HG03354 (cell line): ENCODE data around the gene FAM162A.

Source experiments
- ATAC-seq: cut with Tn5 transposase; IDR thresholded peaks from one replicate; pipeline ENCODE4 v1.9.1; 2021; ENCODE audit warnings: mild to moderate bottlenecking; ENCODE audit not compliant: unreplicated experiment, poor library complexity, severe bottlenecking

The FAM162A gene, protein sequence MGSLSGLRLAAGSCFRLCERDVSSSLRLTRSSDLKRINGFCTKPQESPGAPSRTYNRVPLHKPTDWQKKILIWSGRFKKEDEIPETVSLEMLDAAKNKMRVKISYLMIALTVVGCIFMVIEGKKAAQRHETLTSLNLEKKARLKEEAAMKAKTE

GRCh38 chr3:122383771-122384697 lies at the start of gene FAM162A:
TSS of gene FAM162A (plus strand) at chr3:122384182. CDS start at chr3:122384266, 84 bp downstream.
- ATAC-seq: peak; percentile 92

DNA sequence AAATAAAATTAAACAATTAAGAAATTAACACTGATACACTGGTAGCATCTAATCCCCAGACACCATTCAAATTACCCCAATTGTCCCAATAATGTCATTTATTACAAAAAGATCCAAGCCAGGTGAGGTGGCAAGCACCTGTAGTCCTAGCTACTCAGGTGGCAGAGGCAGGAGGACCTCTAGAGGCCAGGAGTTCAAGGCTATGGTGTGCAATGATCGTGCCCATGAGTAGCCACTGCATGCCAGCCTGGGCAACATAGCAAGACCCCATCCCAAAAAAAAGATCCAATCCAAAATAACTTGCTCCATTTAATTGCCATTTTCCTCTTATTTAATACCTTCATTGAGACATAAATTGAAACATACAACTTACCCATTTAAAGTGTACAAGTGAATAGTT lies 41.2 kb upstream of the FAM162A start:
- ATAC-seq: no peak

DNA sequence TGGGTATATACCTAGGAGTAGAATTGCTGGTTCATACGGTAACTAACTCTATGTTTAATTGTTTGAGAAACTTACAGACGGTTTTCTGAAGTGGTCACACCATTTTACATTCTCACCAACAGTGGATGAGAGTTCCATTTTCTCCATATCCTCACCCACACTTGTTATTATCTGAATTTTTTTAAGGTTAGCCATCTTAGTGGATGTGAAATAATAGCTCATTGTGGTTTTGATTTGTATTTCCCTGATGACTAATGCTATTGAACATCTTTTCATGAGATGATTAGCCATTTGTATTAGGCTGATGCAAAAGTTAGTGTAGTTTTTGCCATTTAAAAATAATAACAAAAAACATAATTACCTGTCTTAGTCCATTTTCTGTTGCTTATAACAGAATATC lies 40.3 kb upstream of the FAM162A start:
- no peak for ATAC-seq

DNA sequence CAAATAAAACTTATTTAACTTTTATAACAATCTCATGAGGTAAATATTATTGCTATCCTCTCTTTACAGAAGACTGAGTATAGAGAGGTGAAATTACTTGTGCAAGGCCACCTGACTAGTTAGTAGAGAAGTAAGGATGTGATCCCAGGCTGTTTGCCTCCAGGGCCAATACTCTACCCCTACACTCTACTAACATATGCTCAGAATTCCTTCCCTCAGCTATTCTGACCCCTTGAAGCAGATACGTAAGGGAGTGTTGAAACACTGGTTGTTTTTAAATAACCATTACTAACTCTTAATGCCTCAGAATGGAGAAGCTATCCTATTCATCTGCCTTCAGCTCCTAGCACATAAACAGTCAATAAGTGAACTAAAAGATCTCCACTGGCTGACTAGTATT lies 34.8 kb upstream of the FAM162A start:
- no peak for ATAC-seq

DNA sequence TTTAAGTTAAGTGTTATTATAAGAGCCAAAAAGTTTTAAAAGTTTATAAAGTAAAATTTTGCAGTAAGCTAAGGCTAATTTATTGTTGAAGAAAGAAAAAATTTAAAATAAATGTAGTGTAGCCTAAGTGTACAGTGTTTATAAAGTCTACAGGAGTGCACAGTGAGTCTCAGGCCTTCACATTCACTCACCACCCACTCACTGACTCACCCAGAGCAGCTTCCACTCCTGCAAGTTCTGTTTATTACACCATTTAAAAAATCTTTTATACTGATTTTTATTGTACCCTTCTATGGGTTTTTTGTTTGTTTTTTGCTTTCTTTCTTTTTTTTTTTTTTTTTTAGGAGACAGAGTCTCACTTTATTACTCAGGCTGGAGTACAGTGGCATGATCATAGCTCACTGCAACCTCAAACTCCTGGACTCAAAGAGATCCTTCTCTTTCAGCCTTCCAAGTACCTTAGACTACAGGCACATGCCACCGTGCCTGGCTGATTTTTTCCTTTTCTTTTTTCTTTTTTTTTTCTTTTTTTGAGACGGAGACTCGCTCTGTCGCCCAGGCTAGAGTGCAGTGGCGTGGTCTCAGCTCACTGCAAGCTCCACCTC lies 33.1 kb upstream of the FAM162A start:
- ATAC-seq: no peak

- ATAC-seq: no peak
Observed at GRCh38 chr3:122351612-122352011, 32.4 kb upstream of the FAM162A start.

DNA sequence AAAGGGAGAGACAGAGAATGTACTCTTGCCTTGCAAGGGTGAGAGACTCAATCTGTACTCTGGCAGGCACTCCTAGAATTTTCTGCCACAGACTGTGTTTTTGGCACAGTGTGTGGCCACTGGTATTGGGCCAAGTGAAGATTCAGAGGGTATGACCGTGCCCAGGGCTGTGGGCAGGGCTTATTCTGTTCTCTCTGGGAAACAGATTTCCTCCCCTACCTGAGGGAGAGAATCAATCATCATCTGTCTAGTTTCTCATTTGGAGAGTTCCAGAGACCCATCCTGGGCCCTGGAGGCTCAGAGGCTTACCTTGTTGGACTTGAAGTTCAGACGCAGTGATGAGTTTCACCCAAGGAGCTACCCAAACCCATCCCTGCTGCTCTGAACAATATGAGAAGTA lies 30.8 kb upstream of the FAM162A start:
- no peak for ATAC-seq

DNA sequence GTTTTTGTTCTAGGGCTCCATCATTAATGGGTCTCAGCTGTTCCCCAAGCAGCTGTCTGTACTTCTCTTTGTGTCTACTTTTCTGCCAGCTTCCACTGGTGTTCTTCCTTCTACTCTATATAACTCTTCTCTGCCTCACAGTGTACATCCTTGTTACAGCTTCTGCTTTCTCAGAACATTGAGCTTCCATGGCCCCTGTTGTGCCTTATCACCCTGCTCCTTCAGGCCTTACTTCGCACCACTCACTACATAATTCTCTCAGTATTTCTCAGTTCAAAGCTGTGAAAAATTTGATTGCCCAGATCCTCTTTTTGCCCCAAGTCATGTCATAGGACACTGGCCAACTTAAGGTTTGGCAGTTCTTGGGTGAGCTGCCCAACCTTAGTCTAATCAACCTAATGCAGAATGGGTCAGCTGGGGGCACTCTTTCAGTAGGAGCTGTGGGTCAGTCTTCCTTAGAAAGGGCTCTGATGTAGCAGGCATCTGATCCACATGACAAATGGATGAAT lies 30.0 kb upstream of the FAM162A start:
- ATAC-seq: no peak

GRCh38 chr3:122355612-122356011 lies 28.4 kb upstream of the FAM162A start:
- ATAC-seq: no peak

- ATAC-seq: no peak
Observed at GRCh38 chr3:122356402-122356801, 27.6 kb upstream of the FAM162A start.

GRCh38 chr3:122357828-122358702 lies 25.9 kb upstream of the FAM162A start:
- ATAC-seq: no peak

DNA sequence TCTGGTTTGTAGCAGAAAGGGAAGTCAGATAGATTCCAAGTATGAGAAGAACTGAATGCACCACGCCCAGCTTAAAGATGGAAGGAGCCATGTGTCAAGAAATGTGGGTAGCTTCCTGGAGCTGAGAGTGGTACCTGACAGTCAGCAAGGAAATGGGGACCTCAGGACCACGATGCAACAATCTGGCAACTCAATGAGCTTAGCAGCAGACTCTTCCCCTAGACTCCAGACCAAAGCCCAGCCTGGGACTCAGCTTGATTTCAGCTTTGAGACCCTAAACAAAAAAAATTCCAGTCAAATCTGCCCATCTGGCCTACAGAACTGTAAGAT lies 25.3 kb upstream of the FAM162A start:
- ATAC-seq: no peak

GRCh38 chr3:122362026-122362425 lies 22.0 kb upstream of the FAM162A start:
- ATAC-seq: no peak

GRCh38 chr3:122364490-122364889 lies 19.5 kb upstream of the FAM162A start:
- no peak for ATAC-seq

GRCh38 chr3:122365073-122365472 lies 18.9 kb upstream of the FAM162A start:
- peak; percentile 43 for ATAC-seq

- ATAC-seq: peak; percentile 80
Observed at GRCh38 chr3:122365582-122366378, 18.2 kb upstream of the FAM162A start.

- ATAC-seq: no peak
Observed at GRCh38 chr3:122366379-122366749, 17.6 kb upstream of the FAM162A start.

DNA sequence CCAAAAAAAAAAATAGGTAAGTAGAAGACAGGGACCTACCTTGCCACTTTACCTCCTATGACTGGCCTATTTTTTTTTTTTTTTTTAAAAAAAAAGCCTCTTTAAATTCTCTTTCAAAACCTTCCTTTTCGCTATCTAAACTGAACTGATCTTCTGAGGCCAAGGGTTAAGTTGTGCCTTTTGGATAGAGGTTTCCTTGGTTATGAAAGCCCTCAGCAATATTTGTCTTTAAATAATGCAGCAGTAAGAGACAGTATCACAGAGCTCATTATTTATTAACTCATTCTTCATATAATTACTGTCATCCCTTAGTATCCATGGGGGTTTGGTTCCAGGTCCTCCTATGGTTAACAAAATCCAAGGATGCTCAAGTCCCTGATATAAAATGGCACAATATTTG lies 9.9 kb upstream of the FAM162A start:
- no peak for ATAC-seq

DNA sequence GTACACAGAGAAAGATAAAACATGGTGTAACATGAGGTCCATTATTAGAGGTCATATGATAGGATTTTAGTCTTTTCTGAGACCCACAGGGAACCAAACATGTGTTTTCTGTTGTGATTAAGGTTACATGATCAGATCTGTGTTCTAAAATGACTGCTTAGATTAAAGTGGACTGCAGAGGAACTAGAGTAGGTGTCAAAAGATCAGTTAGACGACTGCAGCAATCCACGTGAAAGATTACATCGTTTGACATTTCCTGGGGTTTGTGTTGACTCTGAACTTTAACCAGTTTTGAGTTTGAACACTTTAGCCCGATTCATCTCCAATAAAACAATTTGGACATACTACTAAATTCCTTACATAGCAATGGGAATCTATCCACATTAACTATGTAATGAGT lies 6.0 kb upstream of the FAM162A start:
- no peak for ATAC-seq
